ENCODE results near the gene SEC63.
"Not testable (repeated sequence)": the region's sequence is repeated elsewhere in the genome, so short reads cannot be mapped to it uniquely, and the experiment has no call there.

SEC63 gene

GRCh38 chr6:107999341-107999740 lies 41.3 kb upstream of the SEC63 start:
- H3K4me3 ChIP-seq (ENCODE audit: low read length): no peak overlapping the region
- no peak for DNase-seq (ENCODE audit: low read depth)
- TF ChIP-seq CTCF (conservative IDR thresholded peaks at IDR 0.05; ENCODE audit: low read length): no peak

GRCh38 chr6:107991772-107992550 lies 34.0 kb upstream of the SEC63 start:
- TF ChIP-seq CTCF (conservative IDR thresholded peaks at IDR 0.05; ENCODE audit: low read length): no peak
- no peak overlapping the region for H3K4me3 ChIP-seq (ENCODE audit: low read length)

GRCh38 chr6:107991061-107991460 lies 33.1 kb upstream of the SEC63 start:
- DNase-seq (ENCODE audit: low read depth): peak; percentile 3
- no peak overlapping the region for H3K4me3 ChIP-seq (ENCODE audit: low read length)
- TF ChIP-seq CTCF (conservative IDR thresholded peaks at IDR 0.05; ENCODE audit: low read length): no peak

More at GRCh38 chr6:107991772-107992550, 34.0 kb upstream of the SEC63 start:
- DNase-seq (ENCODE audit: low read depth): no peak

DNA sequence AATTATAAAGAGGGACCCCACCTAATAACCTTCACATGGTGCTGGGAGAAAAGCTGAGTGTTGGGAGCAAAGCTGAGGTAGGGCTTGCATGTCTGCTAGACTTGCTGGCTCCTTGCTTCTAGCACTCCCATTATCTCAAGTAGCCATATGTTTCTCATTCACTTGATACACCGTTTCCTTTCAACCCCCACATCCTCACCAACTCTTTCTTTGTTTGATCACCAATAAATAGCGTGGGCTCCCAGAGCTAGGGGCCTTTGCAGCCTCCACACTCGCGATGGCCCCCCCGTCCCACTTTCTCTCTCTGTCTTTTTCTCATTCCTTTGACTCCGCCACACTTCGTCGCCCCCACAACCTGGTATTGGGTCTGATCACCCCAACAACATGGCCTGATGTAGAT lies 32.6 kb upstream of the SEC63 start:
- H3K4me3 ChIP-seq (ENCODE audit: low read length); DNase-seq (ENCODE audit: low read depth): not testable (repeated sequence)

DNA sequence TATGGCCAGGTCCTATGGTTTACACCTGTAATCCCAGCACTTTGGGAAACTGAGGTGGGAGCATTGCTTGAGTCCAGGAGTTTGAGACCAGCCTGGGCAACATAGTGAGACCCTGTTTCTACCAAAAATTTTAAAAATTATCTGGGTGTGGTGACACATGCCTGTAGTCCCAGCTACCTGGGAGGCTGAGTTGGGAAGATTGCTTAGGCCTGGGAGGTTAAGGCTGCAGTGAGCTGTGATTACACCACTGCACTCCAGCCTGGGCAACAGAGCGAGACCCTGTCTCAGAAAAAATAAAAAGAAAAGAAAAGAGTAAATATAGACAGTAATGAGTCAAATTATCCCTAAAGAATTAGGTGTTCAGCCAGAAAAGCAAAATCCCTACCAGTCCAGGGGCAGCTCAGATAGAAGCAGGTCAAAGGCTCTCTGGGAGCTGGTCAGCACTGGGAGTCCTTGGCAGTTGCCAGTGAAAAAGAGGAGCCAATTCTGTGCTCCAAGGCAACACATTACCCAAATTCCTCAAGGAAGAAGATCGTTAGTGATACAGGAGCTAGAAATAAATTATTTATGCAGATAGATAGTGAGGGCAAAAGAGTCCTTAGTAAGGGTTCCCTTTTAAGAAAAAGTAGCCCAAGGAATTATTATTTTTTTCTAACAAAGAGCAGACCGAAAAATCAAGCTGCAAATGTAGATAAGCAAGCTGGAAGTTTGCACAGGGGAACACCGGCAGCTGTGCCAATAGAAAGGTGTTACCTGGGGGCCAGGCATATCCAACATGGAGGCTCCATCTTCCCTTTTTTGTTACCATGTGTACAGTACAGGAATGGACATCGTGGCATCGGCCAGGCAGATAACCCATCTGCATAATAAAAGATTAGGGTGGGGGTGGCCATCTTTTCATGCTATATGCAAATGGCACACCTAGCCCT lies 31.4 kb upstream of the SEC63 start:
- no peak for DNase-seq (ENCODE audit: low read depth)
- TF ChIP-seq CTCF (conservative IDR thresholded peaks at IDR 0.05; ENCODE audit: low read length): no peak
- no peak overlapping the region for H3K4me3 ChIP-seq (ENCODE audit: low read length)

DNA sequence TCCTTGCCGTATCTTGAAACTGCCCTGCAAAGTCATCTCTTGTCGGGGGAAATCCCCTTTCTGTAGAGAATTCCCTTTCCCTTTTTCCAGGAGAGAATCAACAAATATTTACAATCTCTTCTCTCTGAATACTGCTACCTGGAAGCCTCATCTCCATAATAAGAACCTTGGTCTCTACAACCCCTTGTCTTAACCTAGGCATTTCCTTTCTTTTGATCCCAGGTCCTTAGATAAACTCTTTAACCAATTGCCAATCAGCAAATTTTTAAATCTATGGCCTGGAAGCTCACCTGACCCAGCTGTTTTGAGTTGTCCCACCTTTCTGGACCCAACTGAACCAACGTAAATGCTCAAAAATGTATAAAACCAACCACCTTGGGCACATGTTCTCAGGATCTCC lies 30.6 kb upstream of the SEC63 start:
- no peak for DNase-seq (ENCODE audit: low read depth)
- TF ChIP-seq CTCF (conservative IDR thresholded peaks at IDR 0.05; ENCODE audit: low read length): no peak
- no peak overlapping the region for H3K4me3 ChIP-seq (ENCODE audit: low read length)

DNA sequence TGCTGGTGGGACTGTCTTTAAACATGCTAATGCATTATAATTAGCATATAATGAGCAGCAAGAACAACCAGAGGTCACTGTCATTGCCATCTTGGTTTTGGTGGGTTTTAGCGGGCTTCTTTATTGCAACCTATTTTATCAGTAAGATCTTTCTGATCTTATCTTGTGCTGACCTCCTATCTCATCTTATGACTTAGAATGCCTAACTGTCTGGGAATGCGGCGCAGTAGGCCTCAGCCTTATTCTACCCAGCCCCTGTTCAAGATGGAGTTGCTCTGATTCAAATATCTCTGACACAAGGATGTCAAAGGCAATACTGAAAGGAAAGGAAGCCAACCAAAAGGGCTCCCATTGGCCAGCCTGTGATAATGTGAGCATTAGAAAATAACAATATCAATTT lies 29.8 kb upstream of the SEC63 start:
- DNase-seq (ENCODE audit: low read depth): no peak
- no peak overlapping the region for H3K4me3 ChIP-seq (ENCODE audit: low read length)
- TF ChIP-seq CTCF (conservative IDR thresholded peaks at IDR 0.05; ENCODE audit: low read length): no peak
